ENCODE data around the gene OR10H3. TPM values are rescaled to one million over a fixed set of nuclear protein-coding genes. Genes with fewer than 3 reads are reported as not detected.

The OR10H3 gene
- total and polyA plus RNA-seq, 2 of the 8 experiments (the other 6 are each of a cell fraction or from before 2014, with no cell fraction given): not detected

DNA sequence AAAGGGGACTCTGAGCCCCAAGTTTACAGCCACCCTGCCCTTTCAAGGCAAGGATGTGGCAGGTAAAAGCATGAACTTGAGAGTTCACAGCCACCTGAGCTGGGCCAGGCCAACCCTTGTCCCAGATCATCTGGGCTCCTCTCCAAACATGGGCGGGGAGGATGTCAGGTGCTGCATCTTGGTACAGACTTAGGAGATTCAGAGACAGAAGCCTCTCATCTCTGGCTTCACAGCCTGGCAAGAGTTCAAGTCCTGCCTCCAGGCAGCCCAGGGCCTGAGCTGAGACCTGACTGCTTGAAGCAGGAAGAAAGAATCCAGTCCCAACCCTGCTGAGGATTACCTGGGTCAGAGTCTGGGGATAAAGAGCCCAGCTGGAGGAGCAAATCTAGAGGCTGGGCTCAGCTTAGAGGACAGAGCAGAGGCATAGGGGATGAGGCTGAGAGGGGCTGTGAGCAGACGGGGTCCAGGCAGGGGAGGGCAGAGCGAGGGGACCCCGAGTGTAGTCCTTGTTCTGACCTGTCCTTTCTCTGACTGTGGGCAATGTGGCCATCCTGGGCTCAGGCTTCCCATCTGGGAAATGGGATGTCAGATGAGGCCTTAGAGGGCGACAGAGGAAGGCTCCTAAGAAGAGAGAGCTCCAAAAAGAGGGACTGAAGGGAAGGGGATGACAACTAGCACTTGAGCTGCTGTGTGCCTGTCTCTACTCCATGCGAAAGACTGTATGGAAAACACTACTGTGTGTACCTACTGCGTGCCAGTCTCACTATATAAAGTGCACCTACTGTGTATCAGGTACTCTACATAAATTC, 43.0 kb downstream of the OR10H3 start (continued):
- no peak for TF ChIP-seq SIRT6 (IDR thresholded peaks at IDR 0.05; ENCODE audit: low read length)
- no peak for TF ChIP-seq MAFK (IDR thresholded peaks at IDR 0.05; ENCODE audit: low read depth, low read length)
